CD4-positive, alpha-beta T cell treated with Interleukin-12 subunit alpha and Interleukin-12 subunit beta, for 1 hour (primary cell): Measurements from ENCODE around the gene SLC35G1.

Experiments
- DNase-seq: peaks from one replicate; pipeline ENCODE4 v3.0.0-alpha.2; 2020

The SLC35G1 gene, protein sequence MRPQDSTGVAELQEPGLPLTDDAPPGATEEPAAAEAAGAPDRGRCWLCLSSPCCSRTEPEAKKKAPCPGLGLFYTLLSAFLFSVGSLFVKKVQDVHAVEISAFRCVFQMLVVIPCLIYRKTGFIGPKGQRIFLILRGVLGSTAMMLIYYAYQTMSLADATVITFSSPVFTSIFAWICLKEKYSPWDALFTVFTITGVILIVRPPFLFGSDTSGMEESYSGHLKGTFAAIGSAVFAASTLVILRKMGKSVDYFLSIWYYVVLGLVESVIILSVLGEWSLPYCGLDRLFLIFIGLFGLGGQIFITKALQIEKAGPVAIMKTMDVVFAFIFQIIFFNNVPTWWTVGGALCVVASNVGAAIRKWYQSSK

DNA sequence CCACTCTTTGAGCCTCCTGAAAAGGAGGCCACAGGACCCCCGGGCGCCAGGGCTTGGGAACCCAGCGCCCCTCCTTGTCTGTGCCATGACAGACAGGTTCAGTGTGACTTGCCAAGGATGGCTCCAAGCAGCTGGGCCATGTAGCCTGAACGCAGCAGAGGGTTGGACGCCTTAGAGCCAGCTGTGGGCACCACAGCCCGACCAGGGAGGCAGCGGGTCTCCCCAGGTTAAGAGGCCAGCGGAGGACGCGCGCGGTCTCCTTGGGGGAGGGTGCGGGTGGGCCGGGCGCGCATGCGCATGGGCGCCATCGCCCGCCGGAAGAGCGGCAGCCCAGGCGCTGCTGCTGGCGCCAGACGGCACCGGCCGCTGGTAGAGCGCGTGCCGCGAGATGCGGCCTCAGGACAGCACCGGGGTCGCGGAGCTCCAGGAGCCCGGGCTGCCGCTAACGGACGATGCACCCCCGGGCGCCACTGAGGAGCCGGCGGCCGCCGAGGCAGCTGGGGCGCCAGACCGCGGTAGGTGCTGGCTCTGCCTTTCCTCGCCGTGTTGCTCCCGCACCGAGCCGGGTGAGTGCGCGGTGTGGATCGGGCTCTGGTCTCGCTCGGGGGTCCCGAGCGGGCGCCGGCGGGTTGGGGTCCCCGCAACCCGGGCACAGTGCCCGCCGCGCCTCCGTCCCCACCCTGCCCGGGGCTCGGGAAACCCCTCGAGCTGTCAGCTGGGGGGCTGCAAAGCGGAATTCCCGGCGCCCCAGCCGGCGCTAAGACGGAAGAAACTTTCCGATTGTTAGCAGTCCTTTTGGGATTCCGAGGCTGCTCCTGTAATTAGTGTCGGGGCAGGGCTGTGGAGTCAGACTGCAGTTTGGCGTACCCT, at the start of gene SLC35G1:
Gene SLC35G1 (plus strand): TSS at position 333 of the 870 bp plus-strand sequence. CDS start 56 bp downstream, at position 389.
- peak; percentile 79 for DNase-seq

DNA sequence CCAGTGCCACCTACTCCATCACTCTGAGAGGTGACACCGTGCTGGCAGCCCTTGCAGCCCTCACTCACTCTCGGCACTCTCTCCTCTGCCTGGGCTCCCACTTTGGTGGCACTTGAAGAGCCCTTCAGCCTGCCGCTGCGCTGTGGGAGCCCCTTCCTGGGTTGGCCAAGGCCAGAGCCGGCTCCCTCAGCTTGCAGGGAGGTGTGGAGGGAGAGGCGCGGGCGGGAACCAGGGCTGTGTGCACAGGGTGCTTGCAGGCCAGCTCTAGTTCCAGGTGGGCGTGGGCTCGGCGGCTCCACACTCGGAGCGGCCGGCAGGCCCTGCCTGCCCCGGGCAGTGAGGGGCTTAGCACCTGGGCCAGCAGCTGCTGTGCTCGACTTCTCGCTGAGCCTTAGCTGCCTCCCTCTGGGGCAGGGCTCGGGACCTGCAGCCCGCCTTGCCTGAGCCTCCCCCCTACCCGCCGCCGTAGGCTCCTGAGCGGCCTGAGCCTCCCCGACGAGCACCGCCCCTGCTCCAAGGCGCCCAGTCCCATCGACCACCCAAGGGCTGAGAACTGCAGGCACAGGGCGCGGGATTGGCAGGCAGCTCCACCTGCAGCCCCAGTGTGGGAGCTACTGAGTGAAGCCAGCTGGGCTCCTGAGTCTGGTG, 48.7 kb upstream of the SLC35G1 start:
- DNase-seq: no peak

DNA sequence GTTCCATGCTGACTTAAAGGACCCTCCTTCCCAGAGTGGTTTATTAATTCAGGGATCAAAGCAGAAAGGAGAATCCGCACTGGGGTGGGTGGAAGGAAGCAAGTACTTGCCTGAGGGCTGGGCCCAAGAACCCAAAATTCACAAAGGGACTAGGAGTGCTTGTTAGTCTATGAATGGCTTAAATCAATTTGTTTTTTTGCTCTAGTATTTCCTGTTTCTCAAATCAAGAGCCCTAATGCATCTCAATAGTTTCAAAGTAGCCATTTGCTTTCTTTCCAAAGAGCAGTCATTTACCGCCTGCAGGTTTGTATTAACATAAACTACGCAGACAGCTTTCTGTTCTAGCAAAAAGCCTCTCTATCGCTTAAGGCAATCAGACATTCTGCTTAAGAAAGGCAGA, 44.2 kb upstream of the SLC35G1 start:
- DNase-seq: no peak

DNA sequence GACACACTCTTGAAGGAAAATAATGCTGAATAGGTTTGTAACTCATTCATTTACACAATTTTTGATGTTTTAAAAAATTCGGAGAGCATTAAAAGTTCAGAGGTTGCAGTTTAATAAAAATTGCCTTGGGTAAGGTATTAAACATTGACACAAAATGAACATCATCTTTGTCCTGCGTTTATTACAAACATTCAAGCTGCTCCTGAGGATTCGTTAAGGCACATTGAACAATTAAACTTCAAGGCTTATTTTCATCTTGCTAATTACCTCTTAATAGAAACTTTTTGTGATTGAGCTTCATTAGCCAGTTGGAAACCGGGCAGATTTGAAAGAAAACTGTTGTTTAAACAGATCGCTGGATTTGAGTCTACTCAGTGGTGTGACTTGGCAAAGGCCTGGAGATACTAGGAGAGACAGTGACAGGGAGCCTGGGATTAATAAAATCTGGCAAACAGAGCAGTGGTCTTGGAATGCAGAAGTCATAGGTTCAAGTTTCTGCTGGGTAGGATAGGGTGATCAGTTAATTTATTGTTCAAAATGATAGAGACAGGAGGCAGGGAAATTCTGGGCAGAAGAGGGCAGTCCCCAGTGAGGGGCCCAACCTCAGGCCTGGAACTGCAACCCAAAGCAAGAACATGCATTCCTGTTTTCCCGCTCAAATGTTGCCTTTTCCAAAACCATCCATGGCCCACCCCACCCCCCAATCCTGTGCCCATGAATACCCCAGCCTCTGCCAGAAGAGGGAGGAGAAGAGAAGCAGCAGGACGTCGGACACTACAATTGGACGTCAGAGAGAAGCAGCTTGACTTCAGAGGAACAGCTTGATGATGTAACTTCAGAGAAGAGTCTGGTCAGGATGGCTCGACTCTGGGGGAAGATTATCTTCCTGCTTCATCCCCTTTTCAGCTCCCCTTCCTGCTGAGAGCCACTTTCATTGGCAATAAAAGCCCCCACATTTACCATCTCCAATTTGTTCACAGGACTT, 43.5 kb upstream of the SLC35G1 start:
- DNase-seq: no peak

DNA sequence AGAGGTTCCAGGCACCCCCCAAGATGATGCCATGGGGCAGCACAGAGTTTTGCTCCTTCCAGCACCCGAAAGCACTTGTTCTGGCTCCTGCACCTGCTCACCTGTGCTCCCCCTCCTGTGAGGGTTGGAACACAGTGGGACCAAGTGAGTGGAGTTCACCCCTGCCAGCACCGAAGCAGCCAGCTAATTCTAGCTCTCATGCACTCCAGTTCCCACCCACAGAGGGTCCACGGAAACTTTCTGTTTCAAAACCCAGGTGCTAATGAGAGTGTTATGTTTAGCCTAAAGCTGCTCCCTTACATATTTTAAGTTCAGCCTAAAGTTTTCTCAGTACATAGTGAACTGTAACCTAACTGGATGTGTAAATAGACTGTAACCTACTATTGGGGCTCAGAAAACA, 42.6 kb upstream of the SLC35G1 start:
- no peak for DNase-seq

DNA sequence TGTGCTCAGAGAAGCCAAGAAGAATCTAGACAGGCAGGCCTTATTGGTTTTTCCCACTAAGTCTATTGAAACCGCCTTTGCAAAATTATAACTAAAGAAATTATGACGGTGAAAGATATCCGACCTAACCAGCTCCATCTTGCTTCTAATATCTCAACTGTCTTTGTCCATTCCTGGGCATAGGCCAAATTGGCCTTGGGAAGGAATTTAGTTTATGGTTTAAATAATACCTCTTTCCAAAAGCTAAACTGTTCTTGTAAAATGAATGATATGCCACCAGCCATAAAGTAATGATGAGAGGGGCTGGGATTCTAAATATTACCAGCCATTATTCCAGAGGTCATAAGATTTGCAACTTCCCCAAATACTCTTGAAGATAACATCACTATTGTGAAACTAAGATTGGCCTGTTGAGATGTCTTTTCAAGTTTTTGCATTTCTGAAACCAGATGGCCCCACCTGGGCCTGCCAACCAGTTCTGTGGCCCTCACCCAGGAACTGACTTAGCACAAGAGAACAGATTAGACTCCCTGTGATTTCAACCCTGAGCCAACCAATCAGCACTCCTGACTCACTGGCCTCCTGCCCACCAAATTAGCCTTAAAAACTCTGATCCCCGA, 41.2 kb upstream of the SLC35G1 start:
- no peak for DNase-seq

DNA sequence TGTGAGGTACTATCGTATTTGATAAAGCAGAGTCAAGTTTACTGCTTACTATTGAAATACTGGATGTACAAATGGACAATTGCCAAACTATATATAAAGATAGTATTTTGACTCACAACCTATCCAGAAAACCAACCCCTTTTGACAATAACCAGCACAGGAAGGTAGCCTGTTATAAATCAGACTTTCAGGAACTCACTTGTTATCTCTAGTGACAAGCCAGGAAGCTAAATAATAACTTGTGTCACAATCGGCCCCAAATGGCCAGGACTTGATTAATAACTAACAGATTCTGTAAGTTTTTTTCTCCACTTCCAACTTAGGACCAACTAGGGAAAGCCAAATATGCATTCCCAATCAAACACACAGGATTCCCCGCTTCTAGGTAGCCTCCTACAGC, 38.8 kb upstream of the SLC35G1 start:
- no peak for DNase-seq

DNA sequence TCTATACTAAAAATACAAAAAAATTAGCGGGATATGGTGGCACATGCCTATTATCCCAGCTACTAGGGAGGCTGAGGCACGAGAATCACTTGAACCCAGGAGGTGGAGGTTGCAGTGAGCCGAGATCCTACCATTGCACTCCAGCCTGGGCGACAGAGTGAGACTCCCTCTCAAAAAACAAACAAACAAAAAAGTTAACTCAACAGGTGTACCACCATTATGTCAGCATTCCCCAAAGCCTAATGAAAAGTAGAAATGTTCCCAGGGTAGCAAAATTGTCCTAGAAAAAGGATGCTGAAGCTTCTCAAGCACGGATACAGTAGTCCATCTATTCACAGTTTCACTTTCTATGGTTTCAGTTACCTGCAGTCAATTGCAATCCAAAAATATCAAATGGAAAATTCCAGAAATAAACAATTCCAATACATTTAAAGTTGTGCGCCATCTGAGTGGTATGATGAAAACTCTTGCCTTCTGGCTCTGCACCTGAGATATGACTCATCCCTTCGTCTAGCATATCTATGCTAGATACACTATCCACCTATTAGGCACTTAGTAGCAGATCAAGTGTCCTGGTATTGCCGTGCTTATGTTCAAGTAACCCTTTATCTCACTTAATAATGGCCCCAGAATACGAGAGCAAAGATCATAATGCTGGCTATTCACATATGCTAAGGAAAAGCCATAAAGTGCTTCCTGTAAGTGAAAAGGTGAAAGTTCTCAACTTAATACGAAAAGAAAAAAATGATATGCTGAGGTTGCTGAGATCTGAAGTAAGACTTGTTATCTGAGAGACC, 37.2 kb upstream of the SLC35G1 start:
- DNase-seq: no peak

DNA sequence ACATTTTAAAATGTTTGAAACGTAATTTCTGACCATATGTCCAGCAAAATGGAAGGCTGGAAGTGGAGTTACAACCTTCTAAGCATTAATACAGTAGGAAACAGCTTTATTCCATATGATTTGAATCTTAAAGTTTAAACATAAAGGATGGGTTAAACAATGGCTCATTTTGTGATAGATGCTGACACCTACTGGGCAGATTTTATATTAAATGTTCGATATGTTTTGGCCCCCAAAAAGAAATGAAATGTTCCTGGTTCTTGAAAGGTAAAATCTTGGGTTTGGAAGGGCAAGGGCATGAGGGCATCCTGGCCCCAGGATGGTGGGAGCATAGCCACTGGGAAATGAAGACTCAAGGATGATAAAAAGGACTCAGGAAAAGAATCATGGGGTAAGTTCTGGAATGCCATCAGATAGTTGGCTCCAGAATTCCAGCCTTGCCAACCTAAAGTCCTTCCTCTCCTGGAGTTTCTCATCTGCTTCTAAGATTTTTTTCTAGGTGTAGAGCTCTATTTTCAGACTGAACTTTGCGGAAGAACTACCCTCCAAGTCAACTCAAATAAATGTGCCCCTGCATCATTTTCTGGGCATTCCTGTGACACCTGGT, 34.6 kb upstream of the SLC35G1 start:
- DNase-seq: peak; percentile 10

DNA sequence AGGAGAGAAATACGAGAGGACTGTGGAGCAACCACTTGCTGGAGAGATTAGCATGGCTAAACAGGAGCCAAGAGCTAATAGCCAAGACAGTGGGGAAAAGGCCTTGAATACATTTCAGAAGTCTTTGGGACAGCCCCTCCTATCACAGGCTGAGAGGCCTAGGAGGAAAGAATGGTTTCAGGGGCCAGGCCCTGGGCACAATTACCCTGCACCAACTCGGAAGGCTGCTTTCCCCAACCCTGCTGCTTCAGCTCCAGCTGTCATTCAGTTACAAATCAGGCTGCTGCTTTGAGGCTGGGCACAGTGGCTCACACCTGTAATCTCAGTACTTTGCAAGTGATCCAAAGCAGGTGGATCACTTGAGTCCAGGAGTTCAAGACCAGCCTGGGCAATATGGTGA, 32.0 kb upstream of the SLC35G1 start:
- no peak for DNase-seq

DNA sequence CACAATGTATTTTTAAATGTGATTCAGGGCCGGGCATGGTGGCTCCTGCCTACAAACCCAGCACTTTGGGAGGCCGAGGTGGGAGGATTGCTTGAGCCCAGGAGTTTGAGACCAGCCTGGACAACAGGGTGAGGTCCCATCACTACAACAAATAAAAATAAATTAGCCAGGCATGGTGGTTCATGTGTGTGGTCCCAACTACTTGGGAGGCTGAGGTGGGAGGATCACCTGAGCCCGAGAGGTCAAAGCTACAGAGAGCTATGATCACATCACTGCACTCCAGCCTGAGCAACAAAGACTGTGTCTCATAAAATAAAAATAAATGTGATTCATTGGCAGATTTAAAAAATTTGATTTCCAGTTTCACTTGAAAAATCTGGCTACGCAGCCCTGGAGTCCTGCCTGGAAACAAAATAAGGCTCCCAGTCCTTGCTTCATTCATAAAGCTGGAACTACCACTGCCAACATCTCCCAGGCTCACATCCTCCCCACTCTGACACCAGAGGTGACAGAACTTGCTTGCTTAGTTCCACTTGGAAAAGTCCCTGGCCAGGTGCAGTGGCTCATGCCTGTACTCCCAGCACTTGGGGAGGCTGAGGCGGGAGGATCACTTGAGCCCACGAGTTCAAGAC, 27.9 kb upstream of the SLC35G1 start:
- no peak for DNase-seq

DNA sequence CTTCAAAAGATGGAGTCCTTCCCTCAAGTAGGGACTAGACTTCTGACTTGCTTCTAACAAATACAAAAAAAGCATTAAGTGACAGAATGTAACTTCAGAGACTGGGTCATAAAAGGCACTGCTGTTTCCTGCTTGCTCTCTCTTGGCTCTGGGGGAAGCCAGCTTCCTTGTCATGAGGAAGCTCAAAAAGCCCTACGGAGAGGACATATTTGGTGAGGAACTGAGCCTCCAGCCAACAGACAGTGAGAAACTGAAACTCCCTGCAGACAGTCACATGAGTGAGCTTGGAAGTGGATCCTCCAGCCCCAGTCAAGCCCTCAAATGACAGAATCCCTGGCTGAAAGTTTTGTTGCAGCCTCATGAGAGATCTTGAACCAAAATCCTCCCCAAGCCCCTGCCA, 26.3 kb upstream of the SLC35G1 start:
- no peak for DNase-seq

DNA sequence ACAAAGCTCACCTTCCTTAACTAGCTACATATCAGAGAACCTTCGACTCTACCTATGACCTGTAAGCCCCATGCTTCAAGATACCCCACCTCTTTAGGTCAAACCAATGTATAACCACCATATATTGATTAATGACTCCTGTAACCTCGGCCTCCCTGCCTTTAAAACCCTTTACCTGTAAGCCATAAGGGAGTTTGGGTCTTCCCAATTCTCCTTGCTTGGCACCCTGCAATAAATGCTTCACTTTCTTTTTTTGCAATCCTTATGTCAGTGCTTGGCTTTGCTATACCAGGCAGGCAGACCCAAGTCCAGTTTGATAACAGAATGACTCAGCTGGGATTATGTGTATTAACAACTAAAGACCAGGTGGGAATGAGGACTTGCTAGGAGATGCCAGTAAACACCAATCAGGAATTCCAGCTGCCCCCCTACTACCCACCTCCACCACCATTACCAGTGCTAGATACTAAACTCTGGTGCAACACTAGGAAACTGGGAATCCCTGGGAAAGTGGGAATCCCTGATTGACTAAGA, 22.0 kb upstream of the SLC35G1 start:
- DNase-seq: no peak

DNA sequence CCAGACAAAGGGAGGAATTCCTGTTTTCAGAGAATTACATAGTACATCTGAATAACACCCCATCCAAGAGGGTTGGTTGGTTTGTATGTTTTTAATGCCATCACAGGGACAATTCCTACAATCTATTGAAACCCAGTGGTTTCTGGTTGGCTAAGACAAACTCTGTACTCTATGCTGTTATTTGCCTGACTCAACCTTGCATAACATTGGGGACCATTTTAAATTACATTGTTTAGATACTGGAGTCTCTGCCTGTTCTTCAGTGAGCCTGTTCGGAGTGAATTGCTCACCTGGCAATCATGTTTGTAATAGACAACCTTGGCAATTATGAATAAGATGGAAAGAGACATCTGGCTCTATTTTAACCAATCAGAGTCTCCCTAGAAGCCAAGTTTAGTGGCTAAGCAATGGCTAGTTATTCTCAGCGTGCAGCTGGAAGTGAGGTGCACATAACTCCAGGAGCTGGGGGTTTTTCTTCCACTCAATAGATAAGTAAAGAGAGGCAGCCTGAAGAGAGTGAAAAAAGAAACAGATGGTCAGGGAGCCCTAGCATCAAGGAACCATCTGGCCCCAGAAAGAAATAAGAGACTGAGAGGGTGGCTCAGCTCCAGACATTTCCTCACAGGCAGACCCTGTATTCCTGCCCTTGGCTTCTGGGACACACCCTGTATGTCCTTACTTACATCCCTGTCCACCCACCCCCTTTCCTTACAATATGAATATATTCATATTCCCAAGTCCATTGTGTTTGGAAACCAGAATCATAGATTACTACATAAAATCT, 21.2 kb upstream of the SLC35G1 start:
- DNase-seq: no peak

DNA sequence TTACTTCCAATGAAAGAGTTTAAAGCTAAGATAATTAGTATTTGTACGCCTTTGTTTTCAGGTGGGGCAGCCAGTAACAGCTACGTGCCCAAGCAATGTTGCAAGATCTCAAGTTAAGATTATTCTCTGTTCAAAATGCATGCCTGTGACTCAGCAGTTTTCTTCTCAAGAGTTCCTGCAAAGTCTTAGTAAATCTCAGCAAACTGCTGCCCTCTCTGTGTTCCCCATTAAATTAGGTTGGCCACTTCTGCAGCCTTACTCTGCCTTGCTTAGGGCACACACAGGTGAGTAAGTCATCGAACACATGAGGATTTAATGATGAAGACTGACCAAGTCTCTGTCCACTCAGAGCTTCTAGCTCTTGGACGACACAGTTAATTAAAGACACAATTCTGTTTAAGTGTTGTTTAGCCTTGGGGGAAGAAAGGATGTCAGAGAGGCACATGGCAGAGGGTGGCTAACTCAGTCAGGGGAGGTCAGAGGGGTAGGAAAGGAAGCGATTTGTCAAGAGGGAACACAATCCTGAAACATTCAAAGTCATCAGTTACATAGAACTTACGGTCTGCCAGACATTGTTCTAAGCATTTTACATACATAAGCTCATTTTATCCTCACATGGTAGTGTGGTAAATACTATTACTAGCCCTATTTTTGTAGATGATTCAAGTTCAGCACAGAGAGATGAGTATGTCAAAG, 20.2 kb upstream of the SLC35G1 start:
- DNase-seq: no peak

DNA sequence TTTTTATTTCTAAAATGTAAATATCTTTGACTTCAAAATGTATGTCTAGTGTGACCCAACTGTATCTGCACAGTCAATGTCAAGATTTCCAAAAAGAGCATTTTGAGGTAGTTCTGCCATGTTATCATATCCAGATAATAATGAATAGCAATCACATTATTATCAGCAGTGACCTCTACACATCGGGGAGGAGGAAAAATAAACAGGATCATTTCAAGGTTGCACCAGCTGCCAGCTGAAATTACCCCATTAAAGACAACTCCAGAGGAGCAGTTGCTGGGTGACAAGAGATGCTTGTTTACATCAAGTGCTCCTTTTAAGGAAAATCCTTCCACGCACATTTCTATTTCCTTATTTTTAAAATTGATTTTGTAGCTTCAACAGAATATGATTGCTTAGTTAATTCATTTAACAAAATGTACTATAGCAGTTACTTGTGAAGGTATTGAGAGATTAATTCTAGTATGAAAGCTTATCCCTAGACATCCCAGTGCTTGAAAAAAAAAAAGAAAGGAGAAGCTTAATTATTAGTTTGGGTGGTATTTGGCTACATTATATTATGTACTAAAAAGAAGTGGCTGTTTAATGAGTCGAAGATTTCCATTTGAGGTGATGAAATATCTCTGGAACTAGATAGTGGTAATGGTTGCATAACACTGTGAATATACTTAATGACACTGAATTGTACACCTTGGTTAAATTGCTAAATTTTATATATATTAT, 19.3 kb upstream of the SLC35G1 start:
- no peak for DNase-seq

DNA sequence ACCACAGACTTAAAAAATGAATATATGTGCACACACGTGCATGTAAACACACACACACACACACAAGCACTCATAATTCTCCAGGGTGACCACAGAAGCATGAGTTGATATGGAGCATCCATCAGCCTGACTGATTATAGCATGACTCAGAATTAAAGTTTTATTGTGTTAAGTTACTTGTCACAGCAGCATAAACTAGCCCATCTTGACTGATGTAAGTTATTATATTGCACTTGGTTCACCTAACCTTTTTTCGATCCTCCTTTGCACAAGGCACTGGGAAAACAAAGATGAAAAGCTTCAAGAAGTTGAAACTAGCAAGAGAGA, 18.8 kb upstream of the SLC35G1 start:
- DNase-seq: no peak

DNA sequence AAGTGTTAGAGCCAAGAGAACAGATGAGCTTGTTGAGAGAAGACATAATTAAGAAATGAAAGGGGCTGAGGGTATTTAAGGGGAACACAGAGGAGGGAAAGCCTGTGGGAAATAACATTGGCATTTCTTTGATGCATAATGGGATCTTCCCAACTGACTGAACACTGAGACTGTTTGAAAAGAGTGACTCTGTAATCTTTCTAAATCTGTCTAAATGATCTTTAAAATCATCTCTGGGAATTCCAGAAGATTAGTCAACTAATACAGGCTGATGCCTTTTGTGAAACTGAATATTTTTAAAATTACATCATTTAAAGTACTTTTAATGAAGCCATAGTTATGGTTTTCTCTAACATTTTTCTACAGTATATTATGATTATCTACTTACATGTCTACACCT, 17.4 kb upstream of the SLC35G1 start:
- DNase-seq: no peak
